GM18951 (cell line): Measurements from ENCODE around the gene AKT2.
"Not testable (repeated sequence)": the region's sequence is repeated elsewhere in the genome, so short reads cannot be mapped to it uniquely, and the experiment has no call there.

Experiments
- POLR2A ChIP-seq: IDR thresholded peaks from 4 replicates; pipeline ENCODE4 v1.6.1; 2011; ENCODE audit warnings: mild to moderate bottlenecking; ENCODE audit not compliant: insufficient read length, insufficient read depth; ENCODE audit errors: extremely low read depth
- in situ Hi-C: fragments of 300-500 bp; cut with MboI; formaldehyde crosslinking; loops from one replicate; pipeline ENCODE4 v1.12.0; 2022; ENCODE audit warnings: low sequenced_read_pairs, mixed read lengths, inconsistent platforms; ENCODE audit not compliant: unreplicated experiment

AKT2 gene

GRCh38 chr19:40228863-40229262 lies 56.3 kb downstream of the AKT2 start:
- in situ Hi-C loops: no loop called here
- no peak for TF ChIP-seq POLR2A

GRCh38 chr19:40228346-40228745 lies 56.8 kb downstream of the AKT2 start:
- in situ Hi-C loops: no loop called here

GRCh38 chr19:40225440-40226305 lies 59.5 kb downstream of the AKT2 start:
- no peak for TF ChIP-seq POLR2A
- in situ Hi-C loops: no loop called here

More at GRCh38 chr19:40228346-40228745, 56.8 kb downstream of the AKT2 start:
- TF ChIP-seq POLR2A: no peak

- TF ChIP-seq POLR2A: no peak
- in situ Hi-C loops: no loop called here
These were observed 60.6 kb downstream of the AKT2 start for GRCh38 chr19:40224342-40225150.

GRCh38 chr19:40223135-40223822 lies 61.9 kb downstream of the AKT2 start:
- no peak for TF ChIP-seq POLR2A
- in situ Hi-C loops: no loop called here

GRCh38 chr19:40221858-40222619 lies 63.1 kb downstream of the AKT2 start:
- TF ChIP-seq POLR2A: no peak
- in situ Hi-C loops: no loop called here

- in situ Hi-C loops: no loop called here
- no peak for TF ChIP-seq POLR2A
These were observed 64.5 kb downstream of the AKT2 start for GRCh38 chr19:40220674-40221073.

GRCh38 chr19:40219721-40220276 lies 65.3 kb downstream of the AKT2 start:
- in situ Hi-C loops: no loop called here
- no peak for TF ChIP-seq POLR2A

- in situ Hi-C loops: not testable (repeated sequence)
These were observed 66.1 kb downstream of the AKT2 start for GRCh38 chr19:40219029-40219428.

GRCh38 chr19:40217934-40218890 lies 66.9 kb downstream of the AKT2 start, which contains the start of gene TTC9B:
Gene TTC9B, minus strand, starts transcription at chr19:40218384. Its CDS starts 3 bp downstream, at chr19:40218381.
- no peak for TF ChIP-seq POLR2A
- in situ Hi-C loops: no loop called here

GRCh38 chr19:40217027-40217810 lies 67.9 kb downstream of the AKT2 start:
- TF ChIP-seq POLR2A: no peak
- in situ Hi-C loops: no loop called here

- no peak for TF ChIP-seq POLR2A
- in situ Hi-C loops: no loop called here
These were observed 68.4 kb downstream of the AKT2 start for GRCh38 chr19:40216777-40217026.
